Tibial nerve (tissue), 4 donors: ENCODE measurements around the gene LCMT1. TPM values are rescaled to one million over a fixed set of nuclear protein-coding genes. Genes with fewer than 3 reads are reported as not detected.
"Not testable (repeated sequence)": the region's sequence is repeated elsewhere in the genome, so short reads cannot be mapped to it uniquely, and the experiment has no call there.

Experiments
- DNase-seq, 2 donors: peaks; one replicate each; pipeline ENCODE4 v3.0.0-alpha.2; 2019; ENCODE audit warnings: low spot score in 2 of 2
- H3K27ac ChIP-seq, 4 donors: fragments of 200-600 bp; sonication (generic) in 3 of 4; one replicate each; pipeline ENCODE4 v1.5.1; 2017 to 2019; ENCODE audit warnings: mild to moderate bottlenecking in 1 of 4
- H3K27me3 ChIP-seq, 2 donors: fragments of 200-600 bp; sonication (generic) in 1 of 2; one replicate each; pipeline versions ENCODE4 v1.5.1 to v1.6.0; 2017 to 2019
- H3K36me3 ChIP-seq, 3 donors: fragments of 200-600 bp; sonication (generic); one replicate each; pipeline ENCODE4 v1.5.1; 2018 to 2019
- H3K4me1 ChIP-seq, 4 donors: fragments of 200-600 bp; sonication (generic) in 3 of 4; one replicate each; pipeline ENCODE4 v1.5.1; 2017 to 2019
- H3K4me3 ChIP-seq, 4 donors: fragments of 200-600 bp; sonication (generic) in 3 of 4; one replicate each; pipeline ENCODE4 v1.5.1; 2017 to 2019; ENCODE audit warnings: mild to moderate bottlenecking in 1 of 4, moderate library complexity in 1 of 4
- H3K9me3 ChIP-seq, 4 donors: fragments of 200-600 bp; sonication (generic) in 3 of 4; one replicate each; pipeline ENCODE4 v1.5.1; 2017 to 2019
- EP300 ChIP-seq, 2 donors: sonication (generic); formaldehyde crosslinking; IDR thresholded peaks; one replicate each; pipeline ENCODE4 v1.6.1; 2017; ENCODE audit warnings: antibody characterized with exemption in 2 of 2, mild to moderate bottlenecking in 1 of 2
- POLR2A ChIP-seq, 2 donors: fragments of 450-650 bp; IDR thresholded peaks; one replicate each; pipeline ENCODE4 v1.6.1; 2017; ENCODE audit warnings: antibody characterized with exemption in 2 of 2, mild to moderate bottlenecking in 2 of 2, moderate library complexity in 2 of 2
- WGBS, 2 donors: methylation state at CpG; one replicate each; pipeline ENCODE4 v1.1.5; 2018; 5-methylcytosine and 5-hydroxymethylcytosine counted together
- total RNA-seq, 4 donors: library from RNA; depleted of rRNA; stranded (reverse); fragments of >200 nt; gene quantifications; one replicate each; pipeline ENCODE4 v1.1.0, GENCODE V29; 2016
- TF ChIP-seq, protein P1 (sequence below), 5 experiments: fragments of 200-600 bp in 3 of 5; fragments of 450-650 bp in 2 of 5; sonication (generic) in 3 of 5; IDR thresholded peaks; one replicate each; pipeline ENCODE4 v1.5.1; 2016 to 2019; ENCODE audit warnings: antibody characterized with exemption in 5 of 5, mild to moderate bottlenecking in 3 of 5, moderate library complexity in 2 of 5

Gene LCMT1
- total RNA-seq, 4 donors from 2014 or later: 21.6 to 56.4 (median 33.8) TPM

DNA sequence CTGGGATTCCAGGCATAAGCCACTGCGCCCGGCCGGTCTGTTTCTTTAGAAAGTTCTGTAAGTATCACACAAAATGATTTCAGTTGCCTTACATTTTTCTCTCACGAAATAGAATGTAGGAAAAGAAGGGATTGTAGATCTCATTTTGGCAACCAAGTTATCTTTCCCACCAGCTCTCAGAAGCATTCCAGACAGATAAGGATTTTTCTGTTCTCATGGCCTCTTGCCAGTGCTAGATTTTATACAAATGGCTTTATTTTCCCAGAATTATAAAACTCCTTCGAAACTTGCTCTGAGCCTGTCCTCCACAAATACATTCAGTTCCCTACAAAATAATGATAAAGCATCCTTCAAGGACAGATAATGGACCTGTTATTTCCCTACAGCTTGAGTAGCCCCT is 46.9 kb downstream of the LCMT1 start:
- H3K36me3 ChIP-seq: peaks cover 0 to 84% (median 0%) of the 10 kb centered on the region in 3 donors
- TF ChIP-seq POLR2A (IDR thresholded peaks at IDR 0.05): no peak
- no peak for TF ChIP-seq EP300 (IDR thresholded peaks at IDR 0.05)
- TF ChIP-seq, protein P1, sequence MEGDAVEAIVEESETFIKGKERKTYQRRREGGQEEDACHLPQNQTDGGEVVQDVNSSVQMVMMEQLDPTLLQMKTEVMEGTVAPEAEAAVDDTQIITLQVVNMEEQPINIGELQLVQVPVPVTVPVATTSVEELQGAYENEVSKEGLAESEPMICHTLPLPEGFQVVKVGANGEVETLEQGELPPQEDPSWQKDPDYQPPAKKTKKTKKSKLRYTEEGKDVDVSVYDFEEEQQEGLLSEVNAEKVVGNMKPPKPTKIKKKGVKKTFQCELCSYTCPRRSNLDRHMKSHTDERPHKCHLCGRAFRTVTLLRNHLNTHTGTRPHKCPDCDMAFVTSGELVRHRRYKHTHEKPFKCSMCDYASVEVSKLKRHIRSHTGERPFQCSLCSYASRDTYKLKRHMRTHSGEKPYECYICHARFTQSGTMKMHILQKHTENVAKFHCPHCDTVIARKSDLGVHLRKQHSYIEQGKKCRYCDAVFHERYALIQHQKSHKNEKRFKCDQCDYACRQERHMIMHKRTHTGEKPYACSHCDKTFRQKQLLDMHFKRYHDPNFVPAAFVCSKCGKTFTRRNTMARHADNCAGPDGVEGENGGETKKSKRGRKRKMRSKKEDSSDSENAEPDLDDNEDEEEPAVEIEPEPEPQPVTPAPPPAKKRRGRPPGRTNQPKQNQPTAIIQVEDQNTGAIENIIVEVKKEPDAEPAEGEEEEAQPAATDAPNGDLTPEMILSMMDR (IDR thresholded peaks at IDR 0.05): no peak
- H3K27me3 ChIP-seq: no peaks in the 10 kb centered on the region
- 52 to 54% methylated on average over 5 of the region's 5 CpGs for WGBS, 2 donors
- DNase-seq: no peak
- no peak overlapping the region for H3K27ac ChIP-seq
- H3K4me1 ChIP-seq: no peaks in the 10 kb centered on the region
- H3K9me3 ChIP-seq: no peaks in the 10 kb centered on the region
- H3K4me3 ChIP-seq: no peak overlapping the region

DNA sequence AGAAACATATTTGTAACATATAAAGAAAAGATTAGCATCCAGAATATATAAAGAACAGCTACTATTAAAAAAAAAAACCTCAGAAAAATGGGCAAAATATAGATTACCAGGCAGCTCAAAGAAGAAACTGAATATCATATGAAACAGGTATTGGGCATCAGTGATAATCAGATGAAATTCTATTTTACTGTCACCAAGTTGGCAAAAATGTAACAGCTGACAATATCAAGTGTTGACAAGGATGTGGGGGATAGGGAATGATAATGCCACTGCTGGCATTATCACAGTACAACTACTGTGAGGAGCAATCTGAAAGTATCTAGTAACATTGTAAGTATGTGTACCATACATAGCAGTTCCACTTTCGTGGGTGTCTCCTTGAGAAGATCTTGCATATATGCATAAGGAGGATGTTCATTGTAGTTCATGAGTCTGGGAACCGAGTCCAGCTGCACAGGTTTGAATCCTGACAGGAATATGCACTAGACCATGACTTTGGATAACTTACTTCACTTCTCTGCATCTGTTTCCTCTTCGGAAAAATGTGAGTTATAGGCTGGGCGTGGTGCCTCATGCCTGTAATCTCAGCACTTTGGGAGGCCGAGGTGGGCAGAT is 50.3 kb downstream of the LCMT1 start:
- 97 to 100% methylated on average over 5 of the region's 5 CpGs for WGBS, 2 donors
- H3K4me1 ChIP-seq: no peaks in the 10 kb centered on the region
- peaks cover 3 to 93% (median 21%) of the 10 kb centered on the region in 3 donors for H3K36me3 ChIP-seq

GRCh38 chr16:25163683-25164082 is 52.1 kb downstream of the LCMT1 start:
- Histone ChIP-seq H3K4me3 (no peak overlapping the region), H3K36me3 (peaks cover 3 to 95% (median 35%) of the 10 kb centered on the region in 3 donors), H3K4me1 (no peaks in the 10 kb centered on the region), H3K27me3 (no peaks in the 10 kb centered on the region), H3K9me3 (no peaks in the 10 kb centered on the region), H3K27ac (no peak overlapping the region)
- 97 to 100% methylated on average over 1 of the region's 1 CpG for WGBS, 2 donors
- no peak for TF ChIP-seq EP300 (IDR thresholded peaks at IDR 0.05)
- no peak for TF ChIP-seq POLR2A (IDR thresholded peaks at IDR 0.05)
- TF ChIP-seq, protein P1 (IDR thresholded peaks at IDR 0.05): no peak
- no peak for DNase-seq

More for the DNA sequence above, 50.3 kb downstream of the LCMT1 start:
- Histone ChIP-seq H3K27me3 (no peaks in the 10 kb centered on the region), H3K4me3 (no peak overlapping the region), H3K9me3 (no peaks in the 10 kb centered on the region), H3K27ac (no peak overlapping the region)
- no peak for TF ChIP-seq EP300 (IDR thresholded peaks at IDR 0.05)
- TF ChIP-seq POLR2A (IDR thresholded peaks at IDR 0.05): no peak
- TF ChIP-seq, protein P1 (IDR thresholded peaks at IDR 0.05): no peak
- DNase-seq: no peak

- no peak overlapping the region for H3K4me3 ChIP-seq
- WGBS, 2 donors: 77 to 79% methylated on average over 5 of the region's 5 CpGs
- no peaks in the 10 kb centered on the region for H3K4me1 ChIP-seq
- no peaks in the 10 kb centered on the region for H3K27me3 ChIP-seq
- no peak for TF ChIP-seq EP300 (IDR thresholded peaks at IDR 0.05)
- TF ChIP-seq, protein P1 (IDR thresholded peaks at IDR 0.05): no peak
- TF ChIP-seq POLR2A (IDR thresholded peaks at IDR 0.05): no peak
- H3K9me3 ChIP-seq: no peaks in the 10 kb centered on the region
- peaks cover 3 to 99% (median 42%) of the 10 kb centered on the region in 3 donors for H3K36me3 ChIP-seq
- no peak overlapping the region for H3K27ac ChIP-seq
- no peak for DNase-seq
These were observed 53.7 kb downstream of the LCMT1 start for GRCh38 chr16:25165284-25165683.

DNA sequence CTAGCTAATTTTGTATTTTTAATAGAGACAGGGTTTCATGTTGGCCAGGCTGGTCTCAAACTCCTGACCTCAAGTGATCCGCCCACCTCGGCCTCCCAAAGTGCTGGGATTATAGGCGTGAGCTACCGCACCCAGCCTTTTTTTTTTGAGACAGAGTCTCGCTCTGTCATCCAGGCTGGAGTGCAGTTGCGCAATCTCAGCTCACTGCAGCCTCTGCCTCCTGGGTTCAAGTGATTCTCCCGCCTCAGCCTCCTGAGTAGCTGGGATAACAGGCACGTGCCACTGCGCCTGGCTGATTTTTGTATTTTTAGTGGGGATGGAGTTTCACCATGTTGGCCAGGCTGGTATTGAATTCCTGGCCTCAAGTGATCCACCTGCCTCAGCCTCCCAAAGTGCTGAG is 56.4 kb downstream of the LCMT1 start:
- H3K9me3 ChIP-seq, H3K27me3 ChIP-seq, DNase-seq, H3K27ac ChIP-seq, H3K4me3 ChIP-seq, H3K4me1 ChIP-seq: not testable (repeated sequence)
- peaks cover 3 to 100% (median 48%) of the 10 kb centered on the region in 3 donors for H3K36me3 ChIP-seq
- 89 to 92% methylated on average over 9 of the region's 9 CpGs for WGBS, 2 donors
